ENCODE results near the gene TMIGD1. TPM values are rescaled to one million over a fixed set of nuclear protein-coding genes. Genes with fewer than 3 reads are reported as not detected.

TMIGD1 gene
- total and polyA plus RNA-seq, 2 donors (not counting 3 experiments of a cell fraction or from before 2014, with no cell fraction given) = not detected

DNA sequence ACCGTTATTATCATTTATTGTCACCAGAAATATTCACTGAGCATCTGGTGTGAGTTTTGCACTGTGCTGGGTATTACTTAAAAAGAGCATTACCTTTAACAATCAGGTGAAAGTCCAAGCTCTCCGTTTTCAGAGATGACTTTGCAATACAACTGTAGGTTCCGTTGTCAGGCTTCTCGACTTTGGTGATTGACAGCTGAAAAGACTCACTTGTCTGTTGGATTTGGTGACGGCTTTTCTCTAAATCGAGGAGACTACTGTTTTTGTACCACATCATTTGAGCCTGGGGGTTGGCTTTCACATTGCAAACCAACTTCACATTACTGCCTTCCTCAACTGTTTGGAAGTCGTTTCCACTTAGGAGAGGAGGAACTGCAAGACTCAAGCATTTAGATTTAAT, 9.1 kb downstream of the TMIGD1 start:
- ChIA-PET CTCF (interaction anchor here (0.7 to 1.4 kb wide), 3 partner anchors 12 to 33 kb away, joined by 3 read pairs; partner anchors contain the start of gene BLMH), POLR2A (no interaction called here)
- DNase-seq (ENCODE audit: low read depth, low spot score) (no peak), FAIRE-seq (no peak)
- dilution Hi-C loops (cut with MboI; ENCODE audit: extremely low pct_ligation_motif_present, low sequenced_read_pairs) = no loop called here
- BruUV-seq (replicated peaks) = no TSS peak
- Histone ChIP-seq H4K20me1 (replicated peaks; ENCODE audit: control insufficient read depth, extremely low read depth, insufficient read depth, low read length) (no peaks in the 10 kb centered on the region), H3K36me3 (ENCODE audit: control insufficient read depth in 2 of 2, extremely low read depth in 1 of 2, insufficient read depth in 2 of 2, low read length in 2 of 2) (no peaks in the 10 kb centered on the region), H3K9me3 (replicated peaks; ENCODE audit: control insufficient read depth, insufficient read depth, low read length) (no peaks in the 10 kb centered on the region), H2AFZ (ENCODE audit: low read depth, low read length) (no peak overlapping the region), H3K27me3 (ENCODE audit: control insufficient read depth in 2 of 2, insufficient read depth in 2 of 2, low read length in 2 of 2) (peaks cover 0 to 3% of the 10 kb centered on the region in 2 experiments), H3K4me1 (ENCODE audit: control insufficient read depth, extremely low read depth, insufficient read depth, low read length) (no peaks in the 10 kb centered on the region), H3K4me3 (replicated peaks in 1 of 3; ENCODE audit: insufficient read depth in 1 of 3, low read depth in 1 of 3, low read length in 3 of 3) (no peak overlapping the region), H3K27ac (ENCODE audit: insufficient read depth, low read depth, low read length) (no peak overlapping the region), H3K79me2 (ENCODE audit: control insufficient read depth, insufficient read depth, low read length) (no peaks in the 10 kb centered on the region), H3K9ac (replicated peaks; ENCODE audit: extremely low read depth, insufficient read depth, low read length) (no peak overlapping the region), H3K9me1 (replicated peaks; ENCODE audit: control insufficient read depth, extremely low read depth, insufficient read depth, low read length) (no peaks in the 10 kb centered on the region), H3K4me2 (ENCODE audit: insufficient read depth, low read length) (no peak overlapping the region)
- TF ChIP-seq MYC (IDR thresholded peaks at IDR 0.05; ENCODE audit: low read depth, low read length) = no peak
- TF ChIP-seq FOS (IDR thresholded peaks at IDR 0.05; ENCODE audit: borderline replicate concordance, insufficient read depth, low read length) = no peak
- TF ChIP-seq, protein P1, sequence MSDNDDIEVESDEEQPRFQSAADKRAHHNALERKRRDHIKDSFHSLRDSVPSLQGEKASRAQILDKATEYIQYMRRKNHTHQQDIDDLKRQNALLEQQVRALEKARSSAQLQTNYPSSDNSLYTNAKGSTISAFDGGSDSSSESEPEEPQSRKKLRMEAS (IDR thresholded peaks at IDR 0.05; ENCODE audit: insufficient read depth, insufficient read length) = no peak
- no peak for TF ChIP-seq POLR2AphosphoS5 (IDR thresholded peaks at IDR 0.05; ENCODE audit: insufficient read depth, low read depth, low read length)
- TF ChIP-seq EZH2 (IDR thresholded peaks at IDR 0.05; ENCODE audit: borderline replicate concordance, low read depth, low read length, severe bottlenecking) = no peak
- no peak for TF ChIP-seq GATA2 (IDR thresholded peaks at IDR 0.05; ENCODE audit: insufficient read depth, insufficient read length, low read depth, low read length)
- no peak for TF ChIP-seq JUN (IDR thresholded peaks at IDR 0.05; ENCODE audit: borderline replicate concordance, insufficient read depth, insufficient read length, low read depth)
- TF ChIP-seq CTCF (IDR thresholded peaks at IDR 0.05; ENCODE audit: extremely low read depth in 1 of 2, insufficient read depth in 1 of 2, low read depth in 1 of 2, low read length in 2 of 2) = no peak
- no peak for TF ChIP-seq POLR2A (IDR thresholded peaks at IDR 0.05; ENCODE audit: low read depth, low read length)
- intact Hi-C loops (cut with micrococcal nuclease) = no loop called here
